Neural cell (in vitro differentiated cells): ENCODE measurements around the gene KCNT1.

ENCODE experiments used
- EP300 ChIP-seq: fragments of 450-650 bp; conservative IDR thresholded peaks from 2 replicates; pipeline ENCODE4 v1.6.1; 2014; ENCODE audit warnings: antibody characterized with exemption, mild to moderate bottlenecking, moderate library complexity; ENCODE audit not compliant: poor library complexity, severe bottlenecking
- EZH2 ChIP-seq: fragments of 200-600, 300-800 bp; shearing (Covaris generic), sonication (generic); IDR thresholded peaks from 2 replicates; pipeline ENCODE4 v1.6.1; 2014; ENCODE audit warnings: antibody characterized with exemption, low read length, borderline replicate concordance, mild to moderate bottlenecking; ENCODE audit not compliant: insufficient read depth, poor library complexity, severe bottlenecking
- POLR2AphosphoS5 ChIP-seq: IDR thresholded peaks from 2 replicates; pipeline ENCODE4 v1.6.1; 2012
- SMC3 ChIP-seq: fragments of 450-650 bp; conservative IDR thresholded peaks from 2 replicates; pipeline ENCODE4 v1.6.1; 2014; ENCODE audit warnings: antibody characterized with exemption, mild to moderate bottlenecking, moderate library complexity; ENCODE audit not compliant: poor library complexity
- TF ChIP-seq, protein P1 (sequence below): fragments of 450-650 bp; IDR thresholded peaks from 2 replicates; pipeline ENCODE4 v1.5.1; 2014; ENCODE audit warnings: antibody characterized with exemption, mild to moderate bottlenecking, moderate library complexity; ENCODE audit not compliant: poor library complexity, severe bottlenecking

DNA sequence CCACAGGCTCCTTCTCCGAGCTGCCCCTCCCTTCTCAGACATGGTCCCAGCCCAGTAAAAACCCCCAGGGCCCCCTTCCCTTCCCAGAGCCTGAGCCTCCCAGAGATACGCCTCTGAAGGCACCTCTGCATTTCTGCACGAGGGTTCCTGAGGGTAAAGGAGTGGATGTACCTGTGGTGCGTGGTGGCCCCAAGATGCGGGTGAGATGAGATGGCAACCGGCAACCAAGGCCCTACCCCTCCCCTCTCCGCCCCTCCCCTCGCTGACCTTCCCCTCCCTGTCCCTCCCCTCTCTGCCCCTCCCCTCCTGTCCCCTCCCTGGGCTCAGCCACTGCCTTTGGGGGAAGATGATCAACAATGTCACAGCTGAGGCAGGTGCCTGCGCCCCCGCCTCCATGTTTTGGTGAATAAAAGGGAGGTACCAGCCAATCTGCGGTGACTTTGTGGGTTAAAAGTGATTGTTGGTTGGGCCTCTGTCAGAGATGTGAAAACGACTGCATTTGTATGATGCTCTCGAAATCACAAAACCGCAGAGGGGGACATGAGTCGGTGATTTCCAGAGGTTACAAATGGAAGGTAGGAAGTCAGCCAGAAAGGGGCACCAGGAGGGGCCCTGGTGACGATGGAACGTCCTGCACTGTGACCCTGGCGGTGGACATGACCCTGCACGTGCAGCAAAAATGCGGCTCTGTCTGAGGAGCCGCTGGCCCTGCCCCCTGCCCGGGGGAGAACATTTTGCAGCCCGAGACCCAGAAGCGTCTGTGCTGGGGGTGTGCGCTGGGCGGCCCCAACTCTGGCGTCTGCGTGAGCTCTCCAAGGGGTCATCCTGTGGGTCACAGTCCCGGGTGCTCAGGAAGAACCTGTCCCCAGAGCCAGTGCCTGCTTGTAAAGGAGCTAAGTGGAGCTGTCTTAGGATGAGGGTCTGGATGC lies 35.2 kb upstream of the KCNT1 start:
- TF ChIP-seq, protein P1, sequence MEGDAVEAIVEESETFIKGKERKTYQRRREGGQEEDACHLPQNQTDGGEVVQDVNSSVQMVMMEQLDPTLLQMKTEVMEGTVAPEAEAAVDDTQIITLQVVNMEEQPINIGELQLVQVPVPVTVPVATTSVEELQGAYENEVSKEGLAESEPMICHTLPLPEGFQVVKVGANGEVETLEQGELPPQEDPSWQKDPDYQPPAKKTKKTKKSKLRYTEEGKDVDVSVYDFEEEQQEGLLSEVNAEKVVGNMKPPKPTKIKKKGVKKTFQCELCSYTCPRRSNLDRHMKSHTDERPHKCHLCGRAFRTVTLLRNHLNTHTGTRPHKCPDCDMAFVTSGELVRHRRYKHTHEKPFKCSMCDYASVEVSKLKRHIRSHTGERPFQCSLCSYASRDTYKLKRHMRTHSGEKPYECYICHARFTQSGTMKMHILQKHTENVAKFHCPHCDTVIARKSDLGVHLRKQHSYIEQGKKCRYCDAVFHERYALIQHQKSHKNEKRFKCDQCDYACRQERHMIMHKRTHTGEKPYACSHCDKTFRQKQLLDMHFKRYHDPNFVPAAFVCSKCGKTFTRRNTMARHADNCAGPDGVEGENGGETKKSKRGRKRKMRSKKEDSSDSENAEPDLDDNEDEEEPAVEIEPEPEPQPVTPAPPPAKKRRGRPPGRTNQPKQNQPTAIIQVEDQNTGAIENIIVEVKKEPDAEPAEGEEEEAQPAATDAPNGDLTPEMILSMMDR: no peak
- no peak for TF ChIP-seq SMC3
- TF ChIP-seq POLR2AphosphoS5: no peak
- no peak for TF ChIP-seq EP300
- no peak for TF ChIP-seq EZH2
